ENCODE results near the gene SLC16A2.
A peak's percentile ranks its signal among the peaks of the same experiment; 100 is the strongest.

SLC16A2 gene

GRCh38 chrX:74550295-74550802, 129.1 kb downstream of the SLC16A2 start (continued):
- TF ChIP-seq ZNF391 (tag by site-specific recombination; IDR thresholded peaks at IDR 0.05; ENCODE audit: borderline replicate concordance, low read depth) (peak; percentile 64; the same call in 1 of the 2 replicates), ZNF473 (tag by site-specific recombination; IDR thresholded peaks at IDR 0.05) (no peak), ZNF660 (tag by site-specific recombination; IDR thresholded peaks at IDR 0.05) (peak; percentile 98), ZNF292 (tag by site-specific recombination; IDR thresholded peaks at IDR 0.05; ENCODE audit: borderline replicate concordance, low read depth) (no peak), ZNF501 (tag by site-specific recombination; IDR thresholded peaks at IDR 0.05) (peak; percentile 72), TSHZ1 (tag by site-specific recombination; IDR thresholded peaks at IDR 0.05; ENCODE audit: borderline replicate concordance) (no peak), ZNF175 (tag by site-specific recombination; IDR thresholded peaks at IDR 0.05) (no peak), ZNF350 (tag by site-specific recombination; IDR thresholded peaks at IDR 0.05) (no peak), ZNF274 (IDR thresholded peaks at IDR 0.05; ENCODE audit: low read length) (no peak), ZNF274 (tag by site-specific recombination; IDR thresholded peaks at IDR 0.05; ENCODE audit: borderline replicate concordance) (no peak), HIC1 (tag by site-specific recombination; IDR thresholded peaks at IDR 0.05) (no peak), SCRT2 (tag by site-specific recombination; IDR thresholded peaks at IDR 0.05) (no peak; the same call in 1 of the 2 replicates), ZNF645 (tag by site-specific recombination; IDR thresholded peaks at IDR 0.05) (0 out of 2 replicates have a peak, but pooled peaks have one; percentile 40), ZNF747 (tag by site-specific recombination; IDR thresholded peaks at IDR 0.05) (no peak), GLI2 (tag by site-specific recombination; IDR thresholded peaks at IDR 0.05; ENCODE audit: borderline replicate concordance, low read depth) (no peak), ZNF404 (tag by site-specific recombination; IDR thresholded peaks at IDR 0.05) (no peak), ZNF658 (tag by site-specific recombination; IDR thresholded peaks at IDR 0.05) (no peak), KLF16 (tag by site-specific recombination; IDR thresholded peaks at IDR 0.05) (no peak), ZNF19 (tag by site-specific recombination; IDR thresholded peaks at IDR 0.05; ENCODE audit: low read depth) (no peak), ZNF24 (tag by site-specific recombination; IDR thresholded peaks at IDR 0.05) (no peak), ZNF335 (tag by site-specific recombination; conservative IDR thresholded peaks at IDR 0.05) (no peak), ZNF600 (tag by site-specific recombination; IDR thresholded peaks at IDR 0.05) (no peak), ZNF629 (tag by site-specific recombination; IDR thresholded peaks at IDR 0.05) (no peak), TCF7L2 (IDR thresholded peaks at IDR 0.05; ENCODE audit: borderline replicate concordance, low read depth, low read length) (no peak), KLF9 (tag by site-specific recombination; IDR thresholded peaks at IDR 0.05; ENCODE audit: low read depth) (0 out of 2 replicates have a peak, but pooled peaks have one; percentile 12), ZNF544 (tag by site-specific recombination; IDR thresholded peaks at IDR 0.05) (no peak), FEZF1 (tag by site-specific recombination; IDR thresholded peaks at IDR 0.05) (no peak), ZFP37 (tag by site-specific recombination; IDR thresholded peaks at IDR 0.05) (peak; percentile 72; the same call in 1 of the 2 replicates), ZNF202 (tag by site-specific recombination; IDR thresholded peaks at IDR 0.05; ENCODE audit: borderline replicate concordance) (no peak)
- TF ChIP-seq, protein P1, sequence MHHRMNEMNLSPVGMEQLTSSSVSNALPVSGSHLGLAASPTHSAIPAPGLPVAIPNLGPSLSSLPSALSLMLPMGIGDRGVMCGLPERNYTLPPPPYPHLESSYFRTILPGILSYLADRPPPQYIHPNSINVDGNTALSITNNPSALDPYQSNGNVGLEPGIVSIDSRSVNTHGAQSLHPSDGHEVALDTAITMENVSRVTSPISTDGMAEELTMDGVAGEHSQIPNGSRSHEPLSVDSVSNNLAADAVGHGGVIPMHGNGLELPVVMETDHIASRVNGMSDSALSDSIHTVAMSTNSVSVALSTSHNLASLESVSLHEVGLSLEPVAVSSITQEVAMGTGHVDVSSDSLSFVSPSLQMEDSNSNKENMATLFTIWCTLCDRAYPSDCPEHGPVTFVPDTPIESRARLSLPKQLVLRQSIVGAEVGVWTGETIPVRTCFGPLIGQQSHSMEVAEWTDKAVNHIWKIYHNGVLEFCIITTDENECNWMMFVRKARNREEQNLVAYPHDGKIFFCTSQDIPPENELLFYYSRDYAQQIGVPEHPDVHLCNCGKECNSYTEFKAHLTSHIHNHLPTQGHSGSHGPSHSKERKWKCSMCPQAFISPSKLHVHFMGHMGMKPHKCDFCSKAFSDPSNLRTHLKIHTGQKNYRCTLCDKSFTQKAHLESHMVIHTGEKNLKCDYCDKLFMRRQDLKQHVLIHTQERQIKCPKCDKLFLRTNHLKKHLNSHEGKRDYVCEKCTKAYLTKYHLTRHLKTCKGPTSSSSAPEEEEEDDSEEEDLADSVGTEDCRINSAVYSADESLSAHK (tag by site-specific recombination; IDR thresholded peaks at IDR 0.05), result no peak
- TF ChIP-seq, protein P2, sequence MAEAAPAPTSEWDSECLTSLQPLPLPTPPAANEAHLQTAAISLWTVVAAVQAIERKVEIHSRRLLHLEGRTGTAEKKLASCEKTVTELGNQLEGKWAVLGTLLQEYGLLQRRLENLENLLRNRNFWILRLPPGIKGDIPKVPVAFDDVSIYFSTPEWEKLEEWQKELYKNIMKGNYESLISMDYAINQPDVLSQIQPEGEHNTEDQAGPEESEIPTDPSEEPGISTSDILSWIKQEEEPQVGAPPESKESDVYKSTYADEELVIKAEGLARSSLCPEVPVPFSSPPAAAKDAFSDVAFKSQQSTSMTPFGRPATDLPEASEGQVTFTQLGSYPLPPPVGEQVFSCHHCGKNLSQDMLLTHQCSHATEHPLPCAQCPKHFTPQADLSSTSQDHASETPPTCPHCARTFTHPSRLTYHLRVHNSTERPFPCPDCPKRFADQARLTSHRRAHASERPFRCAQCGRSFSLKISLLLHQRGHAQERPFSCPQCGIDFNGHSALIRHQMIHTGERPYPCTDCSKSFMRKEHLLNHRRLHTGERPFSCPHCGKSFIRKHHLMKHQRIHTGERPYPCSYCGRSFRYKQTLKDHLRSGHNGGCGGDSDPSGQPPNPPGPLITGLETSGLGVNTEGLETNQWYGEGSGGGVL (tag by site-specific recombination; IDR thresholded peaks at IDR 0.05), result no peak

Data from HEK293 (cell line).